Central memory CD8-positive, alpha-beta T cell (primary cell): ENCODE measurements around the gene MCTP1.
"Not testable (repeated sequence)": the region's sequence is repeated elsewhere in the genome, so short reads cannot be mapped to it uniquely, and the experiment has no call there.

Experiments
- ATAC-seq: fragments of 150-1000 bp; cut with Tn5 transposase; replicated peaks from 2 replicates; pipeline ENCODE4 v1.10.0; 2022; ENCODE audit warnings: mild to moderate bottlenecking, moderate FRiP score, moderate number of reproducible peaks; ENCODE audit not compliant: poor library complexity, severe bottlenecking; ENCODE audit errors: extremely low read depth
- DNase-seq, 2 donors: peaks; one replicate each; pipeline ENCODE4 v3.0.0; 2021; ENCODE audit warnings: low spot score in 2 of 2
- H3K27ac Mint-ChIP-seq: one replicate; pipeline ENCODE4 v1.8.0; 2022; ENCODE audit warnings: low read depth, mild to moderate bottlenecking, moderate library complexity, mixed read lengths
- H3K27me3 Mint-ChIP-seq: one replicate; pipeline ENCODE4 v1.8.0; 2022; ENCODE audit warnings: mixed read lengths
- H3K36me3 Mint-ChIP-seq: one replicate; pipeline ENCODE4 v1.8.0; 2022; ENCODE audit warnings: mild to moderate bottlenecking, moderate library complexity, mixed read lengths; ENCODE audit not compliant: insufficient read depth
- H3K4me1 Mint-ChIP-seq: one replicate; pipeline ENCODE4 v1.8.0; 2022; ENCODE audit warnings: mixed read lengths
- H3K4me3 Mint-ChIP-seq: one replicate; pipeline ENCODE4 v1.8.0; 2022; ENCODE audit warnings: mild to moderate bottlenecking, moderate library complexity, mixed read lengths
- H3K9me3 Mint-ChIP-seq: one replicate; pipeline ENCODE4 v1.8.0; 2022; ENCODE audit warnings: mixed read lengths

The MCTP1 gene

GRCh38 chr5:95162231-95162992 lies 122.5 kb downstream of the MCTP1 start:
- no peak overlapping the region for H3K27ac Mint-ChIP-seq
- no peak overlapping the region for H3K4me3 Mint-ChIP-seq
- peaks cover 4% of the 10 kb centered on the region for H3K9me3 Mint-ChIP-seq
- no peak for ATAC-seq
- H3K27me3 Mint-ChIP-seq, result no peaks in the 10 kb centered on the region
- H3K4me1 Mint-ChIP-seq, result no peaks in the 10 kb centered on the region
- DNase-seq, result no peak
- H3K36me3 Mint-ChIP-seq, result no peaks in the 10 kb centered on the region

- no peaks in the 10 kb centered on the region for H3K36me3 Mint-ChIP-seq
- DNase-seq (no peak), ATAC-seq (no peak)
- peaks cover 4% of the 10 kb centered on the region for H3K9me3 Mint-ChIP-seq
- H3K4me3 Mint-ChIP-seq, result no peak overlapping the region
- no peaks in the 10 kb centered on the region for H3K27me3 Mint-ChIP-seq
- H3K4me1 Mint-ChIP-seq, result no peaks in the 10 kb centered on the region
- no peak overlapping the region for H3K27ac Mint-ChIP-seq
Measured at GRCh38 chr5:95159603-95160002, 125.3 kb downstream of the MCTP1 start.

- no peak overlapping the region for H3K27ac Mint-ChIP-seq
- H3K27me3 Mint-ChIP-seq, result no peaks in the 10 kb centered on the region
Measured at GRCh38 chr5:95155888-95156287, 129.0 kb downstream of the MCTP1 start.

GRCh38 chr5:95153511-95153910 lies 131.4 kb downstream of the MCTP1 start:
- Mint-ChIP-seq H3K27ac (no peak overlapping the region), H3K9me3 (no peaks in the 10 kb centered on the region), H3K4me3 (no peak overlapping the region), H3K4me1 (no peaks in the 10 kb centered on the region), H3K36me3 (no peaks in the 10 kb centered on the region), H3K27me3 (no peaks in the 10 kb centered on the region)
- DNase-seq (no peak), ATAC-seq (no peak)

More at GRCh38 chr5:95155888-95156287, 129.0 kb downstream of the MCTP1 start:
- Mint-ChIP-seq H3K9me3 (peaks cover under 1% of the 10 kb centered on the region), H3K36me3 (no peaks in the 10 kb centered on the region), H3K4me1 (no peaks in the 10 kb centered on the region), H3K4me3 (no peak overlapping the region)
- ATAC-seq (no peak), DNase-seq (no peak)

- peaks cover 7% of the 10 kb centered on the region for H3K9me3 Mint-ChIP-seq
- no peaks in the 10 kb centered on the region for H3K27me3 Mint-ChIP-seq
- H3K27ac Mint-ChIP-seq, result no peak overlapping the region
- ATAC-seq (no peak), DNase-seq (no peak)
- no peaks in the 10 kb centered on the region for H3K4me1 Mint-ChIP-seq
- no peak overlapping the region for H3K4me3 Mint-ChIP-seq
- no peaks in the 10 kb centered on the region for H3K36me3 Mint-ChIP-seq
Measured at GRCh38 chr5:95152535-95152934, 132.4 kb downstream of the MCTP1 start.

GRCh38 chr5:95152131-95152530 lies 132.8 kb downstream of the MCTP1 start:
- H3K27me3 Mint-ChIP-seq, result no peaks in the 10 kb centered on the region
- peaks cover 11% of the 10 kb centered on the region for H3K9me3 Mint-ChIP-seq
- no peak for ATAC-seq
- H3K4me3 Mint-ChIP-seq, result no peak overlapping the region
- H3K36me3 Mint-ChIP-seq, result no peaks in the 10 kb centered on the region
- H3K4me1 Mint-ChIP-seq, result no peaks in the 10 kb centered on the region
- H3K27ac Mint-ChIP-seq, result no peak overlapping the region
- DNase-seq, result no peak

- Mint-ChIP-seq H3K9me3 (peaks cover 12% of the 10 kb centered on the region), H3K4me3 (no peak overlapping the region), H3K27ac (no peak overlapping the region), H3K36me3 (no peaks in the 10 kb centered on the region), H3K4me1 (no peaks in the 10 kb centered on the region), H3K27me3 (no peaks in the 10 kb centered on the region)
- ATAC-seq (no peak), DNase-seq (no peak)
Measured at GRCh38 chr5:95151694-95152093, 133.2 kb downstream of the MCTP1 start.

- H3K27ac Mint-ChIP-seq, result no peak overlapping the region
- no peak for ATAC-seq
- DNase-seq, result no peak
- no peaks in the 10 kb centered on the region for H3K36me3 Mint-ChIP-seq
- H3K9me3 Mint-ChIP-seq, result peaks cover 12% of the 10 kb centered on the region
- no peak overlapping the region for H3K4me3 Mint-ChIP-seq
- H3K4me1 Mint-ChIP-seq, result no peaks in the 10 kb centered on the region
- no peaks in the 10 kb centered on the region for H3K27me3 Mint-ChIP-seq
Measured at GRCh38 chr5:95149387-95149786, 135.5 kb downstream of the MCTP1 start.

- Mint-ChIP-seq H3K27me3 (no peaks in the 10 kb centered on the region), H3K9me3 (peaks cover 12% of the 10 kb centered on the region), H3K4me1 (no peaks in the 10 kb centered on the region), H3K27ac (no peak overlapping the region), H3K36me3 (no peaks in the 10 kb centered on the region), H3K4me3 (no peak overlapping the region)
- ATAC-seq (no peak), DNase-seq (no peak)
Measured at GRCh38 chr5:95148453-95148852, 136.4 kb downstream of the MCTP1 start.

GRCh38 chr5:95143858-95144257 lies 141.0 kb downstream of the MCTP1 start:
- not testable (repeated sequence) for H3K4me3 Mint-ChIP-seq, H3K27me3 Mint-ChIP-seq, H3K36me3 Mint-ChIP-seq, H3K27ac Mint-ChIP-seq, DNase-seq, ATAC-seq, H3K4me1 Mint-ChIP-seq
- H3K9me3 Mint-ChIP-seq, result peaks cover 12% of the 10 kb centered on the region

GRCh38 chr5:95142145-95142544 lies 142.7 kb downstream of the MCTP1 start:
- ATAC-seq, result no peak
- Mint-ChIP-seq H3K27me3 (no peaks in the 10 kb centered on the region), H3K4me3 (no peak overlapping the region), H3K27ac (no peak overlapping the region), H3K4me1 (no peaks in the 10 kb centered on the region), H3K36me3 (peaks cover 1% of the 10 kb centered on the region), H3K9me3 (peaks cover under 1% of the 10 kb centered on the region)
- DNase-seq, result no peak

GRCh38 chr5:95141141-95141540 lies 143.8 kb downstream of the MCTP1 start:
- ATAC-seq, result no peak
- DNase-seq, result no peak
- no peaks in the 10 kb centered on the region for H3K9me3 Mint-ChIP-seq
- H3K4me1 Mint-ChIP-seq, result no peaks in the 10 kb centered on the region
- H3K36me3 Mint-ChIP-seq, result peaks cover 1% of the 10 kb centered on the region
- H3K27me3 Mint-ChIP-seq, result no peaks in the 10 kb centered on the region
- H3K27ac Mint-ChIP-seq, result no peak overlapping the region
- H3K4me3 Mint-ChIP-seq, result no peak overlapping the region

GRCh38 chr5:95134326-95134725 lies 150.6 kb downstream of the MCTP1 start:
- Mint-ChIP-seq H3K27me3 (no peaks in the 10 kb centered on the region), H3K27ac (no peak overlapping the region), H3K36me3 (no peaks in the 10 kb centered on the region), H3K4me1 (no peaks in the 10 kb centered on the region), H3K9me3 (peaks cover 5% of the 10 kb centered on the region), H3K4me3 (no peak overlapping the region)
- DNase-seq, result no peak
- no peak for ATAC-seq
